ENCODE measurements around the gene FEM1A. TPM values are rescaled to one million over a fixed set of nuclear protein-coding genes. Genes with fewer than 3 reads are reported as not detected.

FEM1A gene
- total and polyA plus RNA-seq, 9 of the 15 experiments (the other 6 are each of a cell fraction or from before 2014, with no cell fraction given): 0.08 to 19.0 (median 6.8) TPM

DNA sequence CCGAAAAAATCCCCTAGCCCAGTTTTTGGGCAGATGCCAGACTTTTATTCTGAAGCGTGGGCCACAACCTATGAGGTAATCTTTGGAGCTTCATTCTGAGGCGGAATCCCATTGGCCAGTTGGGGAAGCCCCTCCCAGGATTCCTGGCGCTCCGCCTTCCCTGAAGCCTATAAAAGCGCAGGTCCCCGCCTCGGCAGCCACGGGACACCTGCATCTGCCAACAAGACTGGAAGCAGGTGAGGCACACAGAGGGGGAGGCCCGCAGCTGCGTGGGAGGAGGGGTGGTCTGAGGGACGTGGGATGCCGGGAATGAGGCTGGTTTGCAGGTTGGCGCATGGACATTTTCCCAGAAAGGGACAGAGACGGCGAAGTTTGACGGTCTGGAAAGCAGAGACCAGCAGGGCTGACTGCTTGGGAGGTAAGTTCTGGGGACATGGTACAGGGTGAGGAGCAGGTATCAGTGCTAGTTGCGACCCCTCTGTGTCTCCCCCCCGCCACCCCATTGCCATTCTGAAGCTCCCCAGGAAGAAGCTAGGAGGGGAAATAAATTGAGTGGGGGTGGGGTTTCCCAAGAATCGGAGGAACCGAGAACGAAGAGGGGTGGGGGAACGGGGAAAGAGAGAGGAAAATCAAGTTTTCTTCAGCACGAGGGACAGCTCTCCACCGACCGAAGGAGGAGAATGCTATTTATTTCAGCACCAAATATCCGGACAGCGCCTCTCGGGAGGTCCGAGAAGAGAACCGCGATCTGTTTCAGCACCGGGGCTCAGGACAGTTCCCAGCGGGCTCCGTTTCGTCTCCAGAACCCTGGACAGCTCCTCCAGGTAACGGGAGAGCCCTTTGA, 22.4 kb upstream of the FEM1A start (continued):
- TF ChIP-seq STAT6 (CRISPR knock-in tag; IDR thresholded peaks at IDR 0.05) (peak; percentile 100; the same call in 1 of the 2 replicates), ZNF655 (CRISPR knock-in tag; IDR thresholded peaks at IDR 0.05) (no peak), CBFA2T3 (IDR thresholded peaks at IDR 0.05) (no peak), SRSF1 (IDR thresholded peaks at IDR 0.05; ENCODE audit: low read depth, low read length) (no peak), POLR2A (conservative IDR thresholded peaks at IDR 0.05) (no peak), ZNF740 (CRISPR knock-in tag; IDR thresholded peaks at IDR 0.05) (peak; percentile 84), ZNF740 (tag; IDR thresholded peaks at IDR 0.05) (no peak), EWSR1 (IDR thresholded peaks at IDR 0.05; ENCODE audit: borderline replicate concordance, low read depth, partially characterized antibody) (no peak), TAF1 (IDR thresholded peaks at IDR 0.05; ENCODE audit: control insufficient read depth, extremely low read depth, insufficient read depth, low read length, severe bottlenecking) (no peak), SMAD3 (CRISPR knock-in tag; conservative IDR thresholded peaks at IDR 0.05) (peak; percentile 81; the same call in 1 of the 2 replicates), TEAD2 (tag; IDR thresholded peaks at IDR 0.05) (peak; percentile 73; the same call in 1 of the 2 replicates), KLF1 (tag; IDR thresholded peaks at IDR 0.05) (no peak), ILK (tag; IDR thresholded peaks at IDR 0.05; ENCODE audit: borderline replicate concordance, low read depth) (no peak), FOXP4 (CRISPR knock-in tag; IDR thresholded peaks at IDR 0.05; ENCODE audit: borderline replicate concordance) (peak; percentile 100)
- TF ChIP-seq, protein P1, sequence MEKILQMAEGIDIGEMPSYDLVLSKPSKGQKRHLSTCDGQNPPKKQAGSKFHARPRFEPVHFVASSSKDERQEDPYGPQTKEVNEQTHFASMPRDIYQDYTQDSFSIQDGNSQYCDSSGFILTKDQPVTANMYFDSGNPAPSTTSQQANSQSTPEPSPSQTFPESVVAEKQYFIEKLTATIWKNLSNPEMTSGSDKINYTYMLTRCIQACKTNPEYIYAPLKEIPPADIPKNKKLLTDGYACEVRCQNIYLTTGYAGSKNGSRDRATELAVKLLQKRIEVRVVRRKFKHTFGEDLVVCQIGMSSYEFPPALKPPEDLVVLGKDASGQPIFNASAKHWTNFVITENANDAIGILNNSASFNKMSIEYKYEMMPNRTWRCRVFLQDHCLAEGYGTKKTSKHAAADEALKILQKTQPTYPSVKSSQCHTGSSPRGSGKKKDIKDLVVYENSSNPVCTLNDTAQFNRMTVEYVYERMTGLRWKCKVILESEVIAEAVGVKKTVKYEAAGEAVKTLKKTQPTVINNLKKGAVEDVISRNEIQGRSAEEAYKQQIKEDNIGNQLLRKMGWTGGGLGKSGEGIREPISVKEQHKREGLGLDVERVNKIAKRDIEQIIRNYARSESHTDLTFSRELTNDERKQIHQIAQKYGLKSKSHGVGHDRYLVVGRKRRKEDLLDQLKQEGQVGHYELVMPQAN (IDR thresholded peaks at IDR 0.05; ENCODE audit: borderline replicate concordance): peak; percentile 98
